Endothelial cell of umbilical vein (primary cell): Measurements from ENCODE around the gene ZNF831. TPM values are rescaled to one million over a fixed set of nuclear protein-coding genes. Genes with fewer than 3 reads are reported as not detected.

ENCODE experiments used
- BruUV-seq: library from RNA; stranded (reverse); fragments of 400-500 nt; replicated peaks from 2 replicates; lab custom pipeline; 2021; lab: Mats Ljungman, UMichigan
- CTCF ChIA-PET: fragments of 300-600, 350-600 bp; sonication (Branson Sonifier 250); formaldehyde crosslinking; loops from one replicate; lab custom pipeline; 2021; ENCODE audit warnings: antibody characterized with exemption, inconsistent platforms; lab: Charles Lee
- POLR2A ChIA-PET: fragments of 300-600, 350-600 bp; sonication (Branson Sonifier 250); formaldehyde crosslinking; loops from one replicate; lab custom pipeline; 2021; ENCODE audit warnings: antibody characterized with exemption, inconsistent platforms; lab: Charles Lee
- DNase-seq: peaks from one replicate; pipeline ENCODE4 v3.0.0-alpha.2; 2011; ENCODE audit warnings: low read depth, low spot score
- FAIRE-seq: peaks from 2 replicates; lab custom pipeline; 2011; peaks lifted over from hg19 to GRCh38; lab: Jason Lieb, UNC
- H2AFZ ChIP-seq: 2 replicates; pipeline ENCODE4 v1.6.0; 2012; ENCODE audit warnings: low read depth, low read length, control low read depth, inconsistent platforms
- H3K27ac ChIP-seq: 2 replicates; pipeline ENCODE4 v1.5.1; 2011; ENCODE audit warnings: low read depth, mild to moderate bottlenecking, control low read depth, low read length, moderate library complexity; ENCODE audit not compliant: insufficient read depth
- H3K27me3 ChIP-seq, 2 experiments: 2 replicates each; pipeline versions ENCODE4 v1.6.0 to v1.6.1; 2011; ENCODE audit warnings: low read length in 2 of 2, mixed read lengths in 1 of 2; ENCODE audit not compliant: control insufficient read depth in 2 of 2, insufficient read depth in 2 of 2
- H3K36me3 ChIP-seq, 2 experiments: 2 replicates in 1 of 2; 3 replicates in 1 of 2; pipeline ENCODE4 v1.5.1; 2011; ENCODE audit warnings: low read length in 2 of 2, mild to moderate bottlenecking in 1 of 2, moderate library complexity in 1 of 2; ENCODE audit not compliant: control insufficient read depth in 2 of 2, insufficient read depth in 2 of 2; ENCODE audit errors: extremely low read depth in 1 of 2
- H3K4me1 ChIP-seq: 3 replicates; pipeline ENCODE4 v1.5.1; 2011; ENCODE audit warnings: mild to moderate bottlenecking, low read length; ENCODE audit not compliant: control insufficient read depth, insufficient read depth; ENCODE audit errors: extremely low read depth
- H3K4me2 ChIP-seq: 2 replicates; pipeline ENCODE4 v1.6.1; 2011; ENCODE audit warnings: low read length, control low read depth, mixed read lengths; ENCODE audit not compliant: insufficient read depth
- H3K4me3 ChIP-seq, 3 experiments: fragments of 200-600 bp in 1 of 3; sonication (generic), shearing (Covaris generic) in 1 of 3; replicated peaks in 1 of 3; 2 replicates each; pipeline ENCODE4 v1.5.1; 2011 to 2016; ENCODE audit warnings: control low read depth in 3 of 3, low read length in 3 of 3, mild to moderate bottlenecking in 2 of 3, inconsistent platforms in 1 of 3, low read depth in 1 of 3, moderate library complexity in 1 of 3; ENCODE audit not compliant: insufficient read depth in 1 of 3
- H3K79me2 ChIP-seq: 2 replicates; pipeline ENCODE4 v1.6.0; 2012; ENCODE audit warnings: low read length, inconsistent platforms; ENCODE audit not compliant: control insufficient read depth, insufficient read depth
- H3K9ac ChIP-seq: replicated peaks from 2 replicates; pipeline ENCODE3; 2011; ENCODE audit warnings: low read length, control low read depth; ENCODE audit not compliant: insufficient read depth; ENCODE audit errors: extremely low read depth
- H3K9me1 ChIP-seq: replicated peaks from 3 replicates; pipeline ENCODE4 v1.6.0; 2011; ENCODE audit warnings: mild to moderate bottlenecking, low read length; ENCODE audit not compliant: control insufficient read depth, insufficient read depth; ENCODE audit errors: extremely low read depth
- H3K9me3 ChIP-seq: replicated peaks from 2 replicates; pipeline ENCODE4 v1.5.1; 2012; ENCODE audit warnings: low read length, inconsistent platforms; ENCODE audit not compliant: control insufficient read depth, insufficient read depth
- H4K20me1 ChIP-seq: replicated peaks from 2 replicates; pipeline ENCODE3; 2011; ENCODE audit warnings: mild to moderate bottlenecking, low read length; ENCODE audit not compliant: control insufficient read depth, insufficient read depth; ENCODE audit errors: extremely low read depth
- EZH2 ChIP-seq: IDR thresholded peaks from 2 replicates; pipeline ENCODE4 v1.6.1; 2012; ENCODE audit warnings: borderline replicate concordance, low read depth, mild to moderate bottlenecking, moderate library complexity, low read length, inconsistent platforms; ENCODE audit not compliant: severe bottlenecking
- FOS ChIP-seq: IDR thresholded peaks from 2 replicates; pipeline ENCODE4 v1.6.1; 2011; ENCODE audit warnings: mild to moderate bottlenecking, low read length, moderate library complexity, borderline replicate concordance; ENCODE audit not compliant: insufficient read depth
- GATA2 ChIP-seq: IDR thresholded peaks from 2 replicates; pipeline ENCODE4 v1.7.0; 2011; ENCODE audit warnings: low read depth, mild to moderate bottlenecking, moderate library complexity, mixed read lengths, low read length; ENCODE audit not compliant: insufficient read length, insufficient read depth
- JUN ChIP-seq: IDR thresholded peaks from 2 replicates; pipeline ENCODE4 v1.6.1; 2011; ENCODE audit warnings: borderline replicate concordance, low read depth; ENCODE audit not compliant: insufficient read length, insufficient read depth
- MYC ChIP-seq: IDR thresholded peaks from one replicate; pipeline ENCODE4 v1.6.1; 2011; ENCODE audit warnings: mild to moderate bottlenecking, low read depth, low read length
- POLR2A ChIP-seq: IDR thresholded peaks from 2 replicates; pipeline ENCODE4 v1.6.1; 2012; ENCODE audit warnings: low read depth, mild to moderate bottlenecking, control low read depth, low read length
- POLR2AphosphoS5 ChIP-seq: IDR thresholded peaks from 2 replicates; pipeline ENCODE4 v1.6.1; 2012; ENCODE audit warnings: low read depth, mild to moderate bottlenecking, control low read depth, low read length, moderate library complexity; ENCODE audit not compliant: insufficient read depth
- dilution Hi-C: fragments of 300-500 bp; cut with MboI; formaldehyde crosslinking; loops from one replicate; pipeline ENCODE4 v1.15.0; 2019; ENCODE audit warnings: low sequenced_read_pairs; ENCODE audit not compliant: extremely low pct_ligation_motif_present
- intact Hi-C: fragments of 100-400 bp; cut with micrococcal nuclease; formaldehyde crosslinking; loops from one replicate; pipeline ENCODE4 v1.10.0; 2022
- polyA plus RNA-seq, 4 experiments: library from polyadenylated mRNA; depleted of rRNA in 3 of 4; stranded (reverse) in 3 of 4; unstranded in 1 of 4; fragments of >200 nt; gene quantifications; 2 replicates each; pipeline versions ENCODE4 v1.2.1 to v1.2.3, GENCODE V29; 2011 to 2012; ENCODE audit warnings: missing spikeins in 1 of 4
- total RNA-seq: library from RNA; stranded (reverse); gene quantifications from 2 replicates; pipeline ENCODE4 v1.2.3, GENCODE V29; 2021
- TF ChIP-seq, protein P1 (sequence below), 2 donors: IDR thresholded peaks; 1 replicate in 1 of 2; 2 replicates in 1 of 2; pipeline ENCODE4 v1.5.1; 2011; ENCODE audit warnings: low read length in 2 of 2, mild to moderate bottlenecking in 2 of 2, moderate library complexity in 2 of 2, control low read depth in 1 of 2, inconsistent platforms in 1 of 2, low read depth in 1 of 2; ENCODE audit not compliant: insufficient read depth in 1 of 2; ENCODE audit errors: extremely low read depth in 1 of 2
- TF ChIP-seq, protein P2 (sequence below): IDR thresholded peaks from 2 replicates; pipeline ENCODE4 v1.6.1; 2011; ENCODE audit not compliant: insufficient read depth, insufficient read length

Gene ZNF831
- total and polyA plus RNA-seq, 2 donors (not counting 3 experiments of a cell fraction or from before 2014, with no cell fraction given), result not detected

DNA sequence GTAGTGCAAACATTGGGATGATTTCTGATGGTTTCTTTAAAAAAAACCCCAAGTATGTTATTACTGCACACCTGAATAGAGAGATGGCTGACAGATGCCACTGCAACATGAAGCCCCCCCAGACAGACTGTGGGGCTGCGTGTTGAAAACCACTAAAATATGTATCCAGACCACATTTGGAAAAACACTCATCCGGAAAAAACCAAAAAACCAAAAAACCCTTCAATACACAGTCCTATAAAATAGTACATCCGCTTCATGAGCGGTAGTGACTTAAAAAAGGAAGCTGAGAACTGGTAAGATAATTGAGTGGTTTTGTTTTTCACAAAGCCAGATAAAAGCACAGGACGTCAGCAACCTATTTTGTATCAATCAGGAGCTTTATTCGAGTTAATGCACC, 89.7 kb downstream of the ZNF831 start:
- H3K9me1 ChIP-seq, result no peaks in the 10 kb centered on the region
- no peaks in the 10 kb centered on the region for H3K36me3 ChIP-seq
- BruUV-seq, result no TSS peak
- CTCF ChIA-PET, result no interaction called here
- H3K4me2 ChIP-seq, result no peak overlapping the region
- no peak overlapping the region for H3K27ac ChIP-seq
- TF ChIP-seq, protein P1, sequence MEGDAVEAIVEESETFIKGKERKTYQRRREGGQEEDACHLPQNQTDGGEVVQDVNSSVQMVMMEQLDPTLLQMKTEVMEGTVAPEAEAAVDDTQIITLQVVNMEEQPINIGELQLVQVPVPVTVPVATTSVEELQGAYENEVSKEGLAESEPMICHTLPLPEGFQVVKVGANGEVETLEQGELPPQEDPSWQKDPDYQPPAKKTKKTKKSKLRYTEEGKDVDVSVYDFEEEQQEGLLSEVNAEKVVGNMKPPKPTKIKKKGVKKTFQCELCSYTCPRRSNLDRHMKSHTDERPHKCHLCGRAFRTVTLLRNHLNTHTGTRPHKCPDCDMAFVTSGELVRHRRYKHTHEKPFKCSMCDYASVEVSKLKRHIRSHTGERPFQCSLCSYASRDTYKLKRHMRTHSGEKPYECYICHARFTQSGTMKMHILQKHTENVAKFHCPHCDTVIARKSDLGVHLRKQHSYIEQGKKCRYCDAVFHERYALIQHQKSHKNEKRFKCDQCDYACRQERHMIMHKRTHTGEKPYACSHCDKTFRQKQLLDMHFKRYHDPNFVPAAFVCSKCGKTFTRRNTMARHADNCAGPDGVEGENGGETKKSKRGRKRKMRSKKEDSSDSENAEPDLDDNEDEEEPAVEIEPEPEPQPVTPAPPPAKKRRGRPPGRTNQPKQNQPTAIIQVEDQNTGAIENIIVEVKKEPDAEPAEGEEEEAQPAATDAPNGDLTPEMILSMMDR (IDR thresholded peaks at IDR 0.05; ENCODE audit: extremely low read depth in 1 of 2, insufficient read depth in 1 of 2, low read depth in 1 of 2, low read length in 2 of 2), result no peak
- TF ChIP-seq, protein P2, sequence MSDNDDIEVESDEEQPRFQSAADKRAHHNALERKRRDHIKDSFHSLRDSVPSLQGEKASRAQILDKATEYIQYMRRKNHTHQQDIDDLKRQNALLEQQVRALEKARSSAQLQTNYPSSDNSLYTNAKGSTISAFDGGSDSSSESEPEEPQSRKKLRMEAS, result no peak
- H3K27me3 ChIP-seq, result no peaks in the 10 kb centered on the region
- no peaks in the 10 kb centered on the region for H3K4me1 ChIP-seq
- POLR2A ChIA-PET, result no interaction called here
- DNase-seq (no peak), FAIRE-seq (no peak)
- no peak overlapping the region for H2AFZ ChIP-seq
- dilution Hi-C loops (no loop called here), intact Hi-C loops (no loop called here)
- H3K9me3 ChIP-seq, result no peaks in the 10 kb centered on the region
- H3K9ac ChIP-seq, result no peak overlapping the region
- no peaks in the 10 kb centered on the region for H4K20me1 ChIP-seq
- no peaks in the 10 kb centered on the region for H3K79me2 ChIP-seq
- no peak overlapping the region for H3K4me3 ChIP-seq

DNA sequence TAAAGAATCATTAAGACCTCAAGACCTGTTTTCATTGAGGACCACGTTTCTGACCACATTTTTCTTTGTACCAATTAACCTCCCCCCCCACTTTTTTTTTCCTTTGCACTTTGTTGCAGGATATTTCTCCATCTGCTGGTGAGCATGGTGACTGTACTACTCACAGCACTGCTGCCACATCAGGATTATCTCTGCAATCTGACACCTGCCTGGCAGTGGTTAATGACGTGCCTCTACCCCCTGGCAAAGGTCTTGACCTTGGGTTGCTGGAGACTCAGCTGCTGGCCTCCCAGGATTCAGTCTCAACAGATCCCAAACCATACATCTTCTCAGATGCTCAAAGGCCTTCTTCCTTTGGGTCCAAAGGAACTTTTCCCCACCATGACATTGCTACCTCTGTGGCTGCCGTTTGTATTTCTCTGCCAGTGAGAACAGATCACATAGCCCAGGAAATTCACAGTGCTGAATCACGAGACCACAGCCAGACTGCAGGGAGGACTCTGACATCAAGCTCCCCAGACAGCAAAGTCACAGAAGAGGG, 90.2 kb downstream of the ZNF831 start:
- intact Hi-C loops, result no loop called here

More for the DNA sequence above, 90.2 kb downstream of the ZNF831 start:
- no peaks in the 10 kb centered on the region for H3K9me1 ChIP-seq
- H3K9ac ChIP-seq, result no peak overlapping the region
- TF ChIP-seq, protein P2, result no peak
- no peak for TF ChIP-seq EZH2
- no peak for TF ChIP-seq GATA2
- TF ChIP-seq MYC, result no peak
- TF ChIP-seq POLR2AphosphoS5, result no peak
- no peak for TF ChIP-seq FOS
- no peak for TF ChIP-seq JUN
- TF ChIP-seq, protein P1 (IDR thresholded peaks at IDR 0.05; ENCODE audit: extremely low read depth in 1 of 2, insufficient read depth in 1 of 2, low read depth in 1 of 2, low read length in 2 of 2), result no peak
- TF ChIP-seq POLR2A, result no peak
- H3K79me2 ChIP-seq, result no peaks in the 10 kb centered on the region
- H3K36me3 ChIP-seq, result no peaks in the 10 kb centered on the region
- no peaks in the 10 kb centered on the region for H3K4me1 ChIP-seq
- no peak overlapping the region for H3K4me3 ChIP-seq
- POLR2A ChIA-PET, result no interaction called here
- H3K27me3 ChIP-seq, result no peaks in the 10 kb centered on the region
- no TSS peak for BruUV-seq
- dilution Hi-C loops, result no loop called here
- no peak for DNase-seq
- CTCF ChIA-PET, result no interaction called here
- H3K27ac ChIP-seq, result no peak overlapping the region
- no peaks in the 10 kb centered on the region for H3K9me3 ChIP-seq
- H2AFZ ChIP-seq, result no peak overlapping the region
- no peaks in the 10 kb centered on the region for H4K20me1 ChIP-seq
- no peak for FAIRE-seq
- no peak overlapping the region for H3K4me2 ChIP-seq
